Esophagus squamous epithelium (tissue), 4 donors: Measurements from ENCODE around the gene FBXL20.

Experiments used
- POLR2A ChIP-seq, 4 donors: fragments of 450-650 bp; IDR thresholded peaks; one replicate each; pipeline ENCODE4 v1.6.1; 2017; ENCODE audit warnings: antibody characterized with exemption in 4 of 4, mild to moderate bottlenecking in 4 of 4, moderate library complexity in 3 of 4
- TF ChIP-seq, protein P1 (sequence below), 6 experiments: fragments of 450-650 bp in 4 of 6; fragments of 200-600 bp in 2 of 6; sonication (generic) in 2 of 6; IDR thresholded peaks; one replicate each; pipeline ENCODE4 v1.5.1; 2016 to 2019; ENCODE audit warnings: antibody characterized with exemption in 6 of 6, mild to moderate bottlenecking in 4 of 6, moderate library complexity in 4 of 6

DNA sequence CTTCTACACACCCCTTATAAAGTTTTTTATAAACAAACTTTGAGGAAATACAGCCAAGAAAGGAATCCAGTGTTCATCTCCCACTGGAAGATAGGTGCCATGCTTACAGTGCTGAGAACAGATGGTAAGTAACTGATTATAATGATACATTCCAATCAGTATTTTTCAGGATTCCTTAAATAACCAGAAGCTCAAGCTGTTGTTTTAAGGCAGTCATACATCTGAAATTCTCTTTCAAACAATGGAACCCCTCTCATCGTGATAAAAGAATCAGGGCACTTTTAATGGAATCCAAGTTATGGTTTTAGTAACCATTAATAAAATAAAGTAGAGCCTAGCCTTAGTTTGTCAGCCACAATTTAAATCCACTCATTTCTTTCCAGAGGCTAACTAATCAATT lies 119.6 kb downstream of the FBXL20 start:
- TF ChIP-seq, protein P1, sequence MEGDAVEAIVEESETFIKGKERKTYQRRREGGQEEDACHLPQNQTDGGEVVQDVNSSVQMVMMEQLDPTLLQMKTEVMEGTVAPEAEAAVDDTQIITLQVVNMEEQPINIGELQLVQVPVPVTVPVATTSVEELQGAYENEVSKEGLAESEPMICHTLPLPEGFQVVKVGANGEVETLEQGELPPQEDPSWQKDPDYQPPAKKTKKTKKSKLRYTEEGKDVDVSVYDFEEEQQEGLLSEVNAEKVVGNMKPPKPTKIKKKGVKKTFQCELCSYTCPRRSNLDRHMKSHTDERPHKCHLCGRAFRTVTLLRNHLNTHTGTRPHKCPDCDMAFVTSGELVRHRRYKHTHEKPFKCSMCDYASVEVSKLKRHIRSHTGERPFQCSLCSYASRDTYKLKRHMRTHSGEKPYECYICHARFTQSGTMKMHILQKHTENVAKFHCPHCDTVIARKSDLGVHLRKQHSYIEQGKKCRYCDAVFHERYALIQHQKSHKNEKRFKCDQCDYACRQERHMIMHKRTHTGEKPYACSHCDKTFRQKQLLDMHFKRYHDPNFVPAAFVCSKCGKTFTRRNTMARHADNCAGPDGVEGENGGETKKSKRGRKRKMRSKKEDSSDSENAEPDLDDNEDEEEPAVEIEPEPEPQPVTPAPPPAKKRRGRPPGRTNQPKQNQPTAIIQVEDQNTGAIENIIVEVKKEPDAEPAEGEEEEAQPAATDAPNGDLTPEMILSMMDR (IDR thresholded peaks at IDR 0.05): no peak
- no peak for TF ChIP-seq POLR2A (IDR thresholded peaks at IDR 0.05)
